Ramos (cell line): ENCODE measurements around the gene ACAP3.

ENCODE experiments used
- in situ Hi-C: fragments of 300-500 bp; cut with MboI; formaldehyde crosslinking; loops from one replicate; pipeline ENCODE4 v1.14.3; 2022; ENCODE audit warnings: low sequenced_read_pairs; ENCODE audit not compliant: unreplicated experiment

ACAP3 gene

DNA sequence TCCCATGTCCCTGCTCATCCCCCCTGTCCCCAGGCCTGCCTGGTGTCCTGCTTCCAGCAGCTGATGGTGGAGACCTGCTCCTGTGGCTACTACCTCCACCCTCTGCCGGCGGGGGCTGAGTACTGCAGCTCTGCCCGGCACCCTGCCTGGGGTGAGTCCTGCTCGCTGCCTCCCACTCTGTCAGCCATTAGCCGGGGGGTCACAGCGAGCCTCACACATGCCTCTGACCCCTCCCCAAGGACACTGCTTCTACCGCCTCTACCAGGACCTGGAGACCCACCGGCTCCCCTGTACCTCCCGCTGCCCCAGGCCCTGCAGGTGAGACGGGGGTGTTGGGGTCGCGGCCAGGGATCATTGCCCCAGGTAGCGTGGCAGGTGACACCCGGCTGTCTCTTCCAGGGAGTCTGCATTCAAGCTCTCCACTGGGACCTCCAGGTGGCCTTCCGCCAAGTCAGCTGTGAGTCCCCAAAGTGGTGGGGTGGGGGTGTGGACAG is 17.4 kb downstream of the ACAP3 start:
- in situ Hi-C loops = loop anchor here (10.0 kb wide), 1 partner anchor 255 kb away; no protein-coding TSS in a partner anchor

GRCh38 chr1:1287288-1288110 is 20.2 kb downstream of the ACAP3 start:
- in situ Hi-C loops = no loop called here

DNA sequence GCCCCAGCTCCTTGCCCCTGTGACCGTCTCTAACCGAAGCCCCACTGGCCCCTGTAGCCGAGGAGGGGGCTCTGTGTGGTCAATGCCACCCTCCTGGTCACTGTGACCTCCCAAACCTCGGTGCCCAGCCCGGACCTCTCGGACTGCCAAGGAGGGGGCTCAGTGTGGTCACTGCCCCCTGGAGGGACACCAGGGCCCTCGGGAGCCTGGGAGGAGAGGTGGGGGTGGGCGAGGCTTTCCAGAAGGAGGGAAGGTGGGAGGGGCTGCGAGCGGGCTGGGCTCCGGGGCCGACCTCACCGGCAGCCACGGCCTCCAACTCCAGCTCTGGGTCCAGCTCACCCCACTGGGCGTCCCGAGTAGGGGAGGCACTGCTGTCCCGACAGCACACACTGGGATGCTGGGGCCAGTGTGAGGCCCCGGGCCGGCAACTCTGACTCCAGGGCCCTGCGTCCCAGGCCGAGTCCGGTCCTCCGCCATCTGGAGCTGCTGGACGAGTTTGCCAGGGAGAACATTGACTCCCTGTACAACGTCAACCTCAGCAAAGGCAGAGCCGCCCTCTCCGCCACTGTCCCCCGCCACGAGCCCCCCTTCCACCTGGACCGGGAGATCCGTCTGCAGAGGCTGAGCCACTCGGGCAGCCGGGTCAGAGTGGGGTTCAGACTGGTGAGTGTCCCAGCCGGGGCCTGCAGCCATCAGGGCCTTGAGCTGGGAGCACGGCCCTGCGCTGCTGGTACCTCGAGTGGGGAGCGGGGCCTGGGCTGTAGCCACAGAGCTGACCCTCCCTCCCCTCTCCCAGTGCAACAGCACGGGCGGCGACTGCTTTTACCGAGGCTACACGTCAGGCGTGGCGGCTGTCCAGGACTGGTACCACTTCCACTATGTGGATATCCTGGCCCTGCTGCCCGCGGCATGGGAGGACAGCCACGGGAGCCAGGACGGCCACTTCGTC is 21.1 kb downstream of the ACAP3 start:
- in situ Hi-C loops = no loop called here

GRCh38 chr1:1285611-1286311 is 22.0 kb downstream of the ACAP3 start:
- in situ Hi-C loops = no loop called here

- in situ Hi-C loops = no loop called here
Measured at GRCh38 chr1:1285102-1285571, 22.6 kb downstream of the ACAP3 start.

- in situ Hi-C loops = no loop called here
Measured at GRCh38 chr1:1284221-1285101, 23.3 kb downstream of the ACAP3 start.

DNA sequence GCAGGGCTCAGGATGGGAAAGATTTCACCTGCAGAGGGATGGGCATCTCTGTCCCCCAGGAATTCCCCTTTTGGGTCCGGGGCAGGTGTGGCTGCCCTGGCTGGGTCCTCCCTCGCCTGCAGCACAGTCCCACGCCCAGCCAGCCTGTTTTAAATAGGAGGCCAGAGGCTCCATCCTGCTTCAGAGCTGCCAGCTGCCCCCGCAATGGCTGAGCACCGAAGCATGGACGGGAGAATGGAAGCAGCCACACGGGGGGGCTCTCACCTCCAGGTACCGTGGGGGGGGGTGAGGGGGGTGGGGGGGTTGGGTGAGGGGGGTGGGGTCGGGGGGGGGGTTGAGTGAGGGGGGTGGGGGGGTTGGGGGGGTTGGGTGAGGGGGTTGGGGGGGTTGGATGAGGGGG is 23.9 kb downstream of the ACAP3 start:
- in situ Hi-C loops = no loop called here

GRCh38 chr1:1282998-1283397 is 24.7 kb downstream of the ACAP3 start:
- in situ Hi-C loops = no loop called here

GRCh38 chr1:1281533-1282321 is 26.0 kb downstream of the ACAP3 start:
- in situ Hi-C loops = no loop called here

DNA sequence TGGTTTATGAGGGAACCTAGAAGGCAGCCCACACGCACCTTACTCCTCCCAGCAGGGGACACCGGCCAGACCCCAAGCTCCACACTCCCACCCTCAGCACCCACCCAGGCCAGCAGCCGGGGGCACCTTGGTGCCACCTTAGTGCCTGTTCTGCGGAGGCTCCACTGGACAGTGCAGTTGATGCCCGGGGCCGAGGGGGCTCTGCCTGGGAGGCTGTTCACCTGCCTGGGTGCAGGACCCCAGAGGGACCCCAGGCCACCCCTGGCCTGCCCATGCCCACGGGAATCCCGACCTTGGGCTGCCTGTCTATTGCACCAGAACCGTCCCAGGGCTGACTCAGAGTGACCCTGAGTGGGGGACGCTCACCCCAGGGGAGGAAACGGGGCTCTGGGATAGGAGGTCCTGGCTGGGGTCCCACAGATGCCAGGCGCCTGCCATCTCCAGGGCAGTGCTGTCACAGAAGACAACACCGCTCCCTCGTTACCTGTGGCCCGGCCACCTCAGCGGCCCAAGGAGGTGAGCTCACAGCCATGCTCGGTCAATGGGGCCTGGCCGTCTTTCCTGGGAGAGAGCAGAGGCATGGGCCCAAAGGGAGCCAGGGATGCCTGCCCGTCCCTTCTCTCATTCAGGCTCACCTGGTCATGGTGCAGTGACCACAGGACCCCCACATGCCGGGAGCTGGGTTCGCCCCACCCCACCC is 26.8 kb downstream of the ACAP3 start:
- in situ Hi-C loops = no loop called here

- in situ Hi-C loops = no loop called here
Measured at GRCh38 chr1:1279028-1279427, 28.7 kb downstream of the ACAP3 start.

DNA sequence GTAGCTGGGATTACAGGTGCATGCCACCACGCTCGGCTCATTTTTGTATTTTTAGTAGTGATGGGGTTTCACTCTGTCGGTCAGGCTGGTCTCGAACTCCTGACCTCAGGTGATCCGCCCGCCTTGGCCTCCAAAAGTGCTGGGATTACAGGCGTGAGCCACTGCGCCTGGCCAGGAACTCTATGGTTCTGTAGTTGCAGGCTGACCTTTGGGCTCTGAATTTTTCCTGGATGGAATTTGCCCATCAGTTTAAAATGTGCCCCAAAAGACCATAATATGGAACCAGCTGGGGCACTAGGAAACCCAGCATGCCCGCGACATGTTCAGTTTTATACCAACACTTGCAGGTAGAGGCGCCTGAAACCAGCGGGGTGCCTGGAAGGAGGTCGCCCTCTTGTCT is 29.1 kb downstream of the ACAP3 start:
- in situ Hi-C loops = no loop called here

GRCh38 chr1:1275836-1276235 is 31.9 kb downstream of the ACAP3 start:
- in situ Hi-C loops = no loop called here

DNA sequence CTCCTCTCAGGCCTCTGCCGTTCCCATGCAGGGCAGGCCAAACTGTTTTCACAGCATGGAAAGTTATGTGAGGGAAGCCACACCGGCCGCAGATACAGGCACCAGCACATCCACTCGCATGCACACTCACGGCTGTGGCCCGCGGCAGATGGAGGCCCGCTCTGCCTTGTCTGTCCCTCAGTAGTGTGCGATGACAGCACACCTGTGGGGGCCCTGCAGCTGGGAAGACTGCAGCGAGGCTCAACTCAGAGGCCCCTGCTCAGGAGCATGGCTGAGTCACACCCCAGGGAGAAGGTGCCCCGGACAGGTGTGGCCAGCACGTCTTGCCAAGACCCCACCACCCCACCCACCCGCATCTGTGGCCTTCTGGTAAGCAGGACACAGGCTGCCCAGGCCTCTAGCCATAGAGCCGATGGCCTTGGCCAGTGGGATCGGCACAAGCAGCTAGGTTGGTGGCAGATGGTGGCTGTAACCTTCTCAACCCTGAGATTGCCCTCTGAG is 32.7 kb downstream of the ACAP3 start:
- in situ Hi-C loops = no loop called here

DNA sequence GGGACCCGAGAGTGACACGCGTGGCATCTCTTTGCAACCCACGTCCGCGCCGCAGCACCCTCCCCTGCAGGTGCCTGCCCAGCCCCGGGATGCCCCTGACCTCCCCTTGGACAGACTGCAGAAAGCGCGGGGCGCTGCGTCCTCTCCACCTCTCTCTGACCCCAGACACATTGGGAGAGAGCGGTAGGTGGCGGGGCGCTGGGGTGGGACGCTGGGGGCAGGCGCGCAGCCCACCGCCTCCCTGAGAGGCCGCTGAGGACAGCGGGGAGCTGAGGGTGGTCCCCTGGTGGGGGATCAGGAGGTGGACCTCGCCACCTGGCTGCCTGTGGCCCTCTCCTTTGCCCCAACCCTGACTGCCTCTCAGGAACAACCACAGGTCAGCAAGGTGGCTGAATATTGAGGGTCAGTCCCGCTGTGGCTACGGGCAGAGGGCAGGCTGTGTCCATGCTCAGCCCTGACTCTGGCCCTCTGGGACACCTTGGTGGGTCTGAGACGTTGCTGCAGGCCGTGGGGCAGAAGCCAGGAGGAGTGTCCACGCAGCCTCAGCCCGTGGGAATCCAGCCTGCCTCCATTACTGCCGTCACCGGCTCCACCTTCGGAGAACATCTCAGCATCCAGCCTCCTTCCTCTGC is 33.3 kb downstream of the ACAP3 start:
- in situ Hi-C loops = no loop called here

GRCh38 chr1:1273512-1274298 is 34.0 kb downstream of the ACAP3 start, which contains the start of gene UBE2J2:
Gene UBE2J2 (minus strand): TSS chr1:1273854. CDS start chr1:1267992, 5,862 bp downstream.
- in situ Hi-C loops = no loop called here

GRCh38 chr1:1273209-1273511 is 34.6 kb downstream of the ACAP3 start:
- in situ Hi-C loops = no loop called here
